Endodermal cell (in vitro differentiated cells): ENCODE data around the gene KLHDC7B. TPM values are rescaled to one million over a fixed set of nuclear protein-coding genes. Genes with fewer than 3 reads are reported as not detected.

ENCODE experiments used
- DNase-seq: peaks from one replicate; pipeline ENCODE4 v3.0.0-alpha.2; 2017
- H3K27ac ChIP-seq: 2 replicates; pipeline ENCODE4 v1.5.1; 2013; ENCODE audit warnings: mild to moderate bottlenecking, low read depth, low read length, moderate library complexity
- H3K27me3 ChIP-seq: 2 replicates; pipeline ENCODE4 v1.6.1; 2013; ENCODE audit warnings: mild to moderate bottlenecking, low read length, moderate library complexity; ENCODE audit not compliant: insufficient read depth, control insufficient read depth, poor library complexity, severe bottlenecking
- H3K36me3 ChIP-seq: 2 replicates; pipeline ENCODE4 v1.7.0; 2013; ENCODE audit warnings: mild to moderate bottlenecking, low read length, moderate library complexity; ENCODE audit not compliant: control insufficient read depth, insufficient read depth
- H3K4me1 ChIP-seq: one replicate; pipeline ENCODE4 v1.7.0; 2013; ENCODE audit warnings: low read length; ENCODE audit not compliant: control insufficient read depth, insufficient read depth
- H3K4me3 ChIP-seq: 2 replicates; pipeline ENCODE4 v1.5.1; 2013; ENCODE audit warnings: mild to moderate bottlenecking, low read length, moderate library complexity
- H3K9ac ChIP-seq: 2 replicates; pipeline ENCODE4 v1.6.1; 2013; ENCODE audit warnings: mild to moderate bottlenecking, low read length, moderate library complexity; ENCODE audit not compliant: poor library complexity, severe bottlenecking; ENCODE audit errors: extremely low read depth
- H3K9me3 ChIP-seq: 2 replicates; pipeline ENCODE4 v1.6.1; 2013; ENCODE audit warnings: mild to moderate bottlenecking, low read length, moderate library complexity; ENCODE audit not compliant: control insufficient read depth
- H3K27ac Mint-ChIP-seq: 2 replicates; pipeline ENCODE4 v1.8.0; 2020; ENCODE audit warnings: mixed read lengths
- H3K27me3 Mint-ChIP-seq: 2 replicates; pipeline ENCODE4 v1.8.0; 2021; ENCODE audit warnings: mild to moderate bottlenecking, mixed read lengths; ENCODE audit not compliant: insufficient read depth
- H3K36me3 Mint-ChIP-seq: 2 replicates; pipeline ENCODE4 v1.8.0; 2020; ENCODE audit warnings: low read depth, mixed read lengths
- H3K4me1 Mint-ChIP-seq: 2 replicates; pipeline ENCODE4 v1.8.0; 2020; ENCODE audit warnings: mixed read lengths
- H3K4me3 Mint-ChIP-seq: 2 replicates; pipeline ENCODE4 v1.8.0; 2020; ENCODE audit warnings: mild to moderate bottlenecking, moderate library complexity, mixed read lengths
- H3K9me3 Mint-ChIP-seq: 2 replicates; pipeline ENCODE4 v1.8.0; 2020; ENCODE audit warnings: mild to moderate bottlenecking, mixed read lengths
- CTCF ChIP-seq: fragments of 200-600 bp; sonication (generic); conservative IDR thresholded peaks from 2 replicates; pipeline ENCODE4 v1.5.0; 2021; ENCODE audit warnings: antibody characterized with exemption, mild to moderate bottlenecking
- WGBS, 2 experiments: methylation state at CpG; one replicate each; pipeline versions ENCODE4 v1.1.5 to v1.1.7; 2013; ENCODE audit warnings: missing lambda C conversion rate in 2 of 2, mixed read lengths in 1 of 2; ENCODE audit not compliant: insufficient coverage in 1 of 2, insufficient read length in 1 of 2; 5-methylcytosine and 5-hydroxymethylcytosine counted together
- total RNA-seq, 2 donors: library from RNA; stranded (reverse); fragmentation: NEBNext Ultra II Directional in 1 of 2; extraction: Animal tissue kit (Norgen Biotek cat#: 25700) in 1 of 2; gene quantifications; 2 replicates in 1 of 2; 3 replicates in 1 of 2; pipeline ENCODE4 v1.2.1, GENCODE V29; 2021

The KLHDC7B gene
- total RNA-seq, 2 donors from 2014 or later = not detected

GRCh38 chr22:50569896-50570535, 24.3 kb downstream of the KLHDC7B start:
- H3K9ac ChIP-seq = no peak overlapping the region

DNA sequence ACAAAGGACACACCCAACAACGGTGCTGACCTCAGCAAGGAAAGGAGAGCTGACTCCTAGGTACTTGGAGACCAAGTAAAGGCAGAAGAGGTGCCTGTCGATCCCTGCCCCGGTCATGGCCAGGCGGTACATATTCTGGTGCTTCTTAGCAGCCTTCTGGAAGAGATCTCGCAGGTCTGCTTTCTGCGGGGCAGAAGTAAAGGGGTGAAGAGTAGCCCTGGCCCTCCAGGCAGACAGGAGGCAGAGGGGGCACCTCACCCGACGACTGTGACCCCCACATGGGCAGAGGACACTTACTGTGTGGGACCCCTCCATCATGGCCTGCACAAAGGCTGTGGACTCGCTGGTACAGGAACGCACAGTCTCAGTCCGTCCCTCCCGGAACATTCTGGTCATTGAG, 25.2 kb downstream of the KLHDC7B start:
- no peaks in the 10 kb centered on the region for H3K4me1 ChIP-seq
- 95 to 96% methylated on average over 10 to 12 of the region's 12 CpGs for WGBS, 2 experiments
- Mint-ChIP-seq H3K27ac (no peak overlapping the region), H3K4me3 (no peak overlapping the region), H3K27me3 (peaks cover 2% of the 10 kb centered on the region), H3K9me3 (no peaks in the 10 kb centered on the region), H3K36me3 (peaks cover 57% of the 10 kb centered on the region), H3K4me1 (no peaks in the 10 kb centered on the region)
- H3K9ac ChIP-seq = no peak overlapping the region
- TF ChIP-seq CTCF = no peak
- no peaks in the 10 kb centered on the region for H3K27me3 ChIP-seq
- H3K36me3 ChIP-seq = peaks cover 75% of the 10 kb centered on the region
- no peak for DNase-seq
- no peaks in the 10 kb centered on the region for H3K9me3 ChIP-seq
- no peak overlapping the region for H3K4me3 ChIP-seq
- H3K27ac ChIP-seq = no peak overlapping the region

More at GRCh38 chr22:50569896-50570535, 24.3 kb downstream of the KLHDC7B start:
- TF ChIP-seq CTCF = no peak
- peaks cover 4% of the 10 kb centered on the region for H3K27me3 Mint-ChIP-seq
- H3K4me3 ChIP-seq = no peak overlapping the region
- H3K9me3 ChIP-seq = no peaks in the 10 kb centered on the region
- no peaks in the 10 kb centered on the region for H3K4me1 ChIP-seq
- no peak overlapping the region for H3K27ac Mint-ChIP-seq
- 93 to 99% methylated on average over 9 to 13 of the region's 13 CpGs for WGBS, 2 experiments
- H3K36me3 ChIP-seq = peaks cover 68% of the 10 kb centered on the region
- DNase-seq = no peak
- H3K4me1 Mint-ChIP-seq = no peaks in the 10 kb centered on the region
- H3K27me3 ChIP-seq = no peaks in the 10 kb centered on the region
- no peak overlapping the region for H3K27ac ChIP-seq
- H3K4me3 Mint-ChIP-seq = no peak overlapping the region
- peaks cover 50% of the 10 kb centered on the region for H3K36me3 Mint-ChIP-seq
- no peaks in the 10 kb centered on the region for H3K9me3 Mint-ChIP-seq

DNA sequence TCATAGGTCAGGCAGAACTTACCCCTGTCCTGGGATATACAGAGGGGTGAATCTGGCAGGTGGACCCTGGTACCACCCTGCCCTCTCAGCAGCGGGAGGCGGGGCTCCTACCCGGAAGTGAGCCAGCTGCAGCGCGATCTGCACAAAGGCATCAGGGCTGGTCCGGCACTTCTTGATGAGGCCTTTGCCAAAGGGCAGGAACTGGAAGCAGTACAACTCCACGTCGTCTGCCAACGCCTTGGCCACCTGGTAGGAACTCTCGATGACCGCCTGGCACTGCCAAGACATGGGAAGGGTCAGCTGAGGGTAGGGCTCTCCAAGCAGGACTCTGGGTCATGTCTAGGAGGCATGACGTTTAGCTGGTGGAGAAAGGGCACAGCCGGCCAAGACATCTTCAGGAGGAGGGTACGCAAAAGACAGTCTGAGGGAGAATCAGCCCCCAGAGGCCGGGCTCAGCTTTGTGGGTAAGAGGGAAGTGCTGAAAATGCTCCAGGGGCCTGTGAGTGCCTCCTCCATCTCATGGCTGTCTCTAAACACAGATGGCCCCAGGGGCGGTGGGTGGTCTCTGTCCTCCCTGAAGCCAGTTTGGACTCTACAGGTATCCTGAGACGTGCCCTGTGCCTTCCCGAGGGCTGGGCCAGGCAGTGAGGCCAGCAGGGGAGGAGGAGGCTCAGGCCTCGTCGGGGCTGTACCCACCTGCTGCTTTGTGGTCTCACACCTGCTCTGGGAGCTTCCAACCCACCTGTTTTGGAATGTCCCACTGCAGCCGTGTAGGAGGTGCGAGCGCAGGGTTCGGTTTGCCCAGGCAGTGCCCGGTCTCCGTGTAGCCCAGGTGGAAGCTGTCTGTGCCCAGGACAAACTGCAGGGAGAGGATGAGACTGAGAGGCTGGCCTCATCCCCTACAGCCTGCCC, 25.8 kb downstream of the KLHDC7B start:
- H3K4me3 Mint-ChIP-seq = no peak overlapping the region
- peaks cover 80% of the 10 kb centered on the region for H3K36me3 ChIP-seq
- TF ChIP-seq CTCF = no peak
- no peak overlapping the region for H3K9ac ChIP-seq
- H3K27ac Mint-ChIP-seq = no peak overlapping the region
- DNase-seq = no peak
- no peaks in the 10 kb centered on the region for H3K4me1 ChIP-seq
- no peaks in the 10 kb centered on the region for H3K27me3 ChIP-seq
- H3K27me3 Mint-ChIP-seq = no peaks in the 10 kb centered on the region
- peaks cover 62% of the 10 kb centered on the region for H3K36me3 Mint-ChIP-seq
- 92 to 97% methylated on average over 23 to 26 of the region's 26 CpGs for WGBS, 2 experiments
- H3K27ac ChIP-seq = no peak overlapping the region
- H3K4me3 ChIP-seq = no peak overlapping the region
- H3K4me1 Mint-ChIP-seq = no peaks in the 10 kb centered on the region
- H3K9me3 Mint-ChIP-seq = no peaks in the 10 kb centered on the region
- no peaks in the 10 kb centered on the region for H3K9me3 ChIP-seq
